ENCODE results near the gene SHC3.

DNA sequence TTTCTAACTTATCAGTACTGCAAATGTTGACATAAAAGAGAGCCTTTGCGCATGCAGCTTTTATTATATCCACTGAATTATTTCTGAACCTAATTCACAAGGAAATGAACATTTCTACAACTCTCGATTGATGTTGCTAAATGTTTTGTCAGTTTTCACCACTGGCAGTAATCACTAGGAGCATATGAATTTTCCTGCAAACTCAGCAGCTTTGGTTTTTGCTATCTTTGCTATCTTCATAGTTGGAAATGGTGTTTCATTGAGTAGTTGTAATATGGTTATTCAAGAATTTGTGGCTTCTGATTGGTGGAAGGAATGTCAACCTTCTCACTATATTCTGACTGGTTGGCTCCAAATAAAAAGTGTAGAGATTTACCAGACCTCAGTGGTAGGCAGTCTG is 8.9 kb upstream of the SHC3 start:
- TF ChIP-seq GATA2 (IDR thresholded peaks at IDR 0.05; ENCODE audit: low read depth, low read length): no peak
- TF ChIP-seq GATA3 (IDR thresholded peaks at IDR 0.05; ENCODE audit: low read depth, low read length): no peak
